GM21825 (cell line): ENCODE results near the gene SPRED2.
A peak's percentile ranks its signal among the peaks of the same experiment; 100 is the strongest.
"Not testable (repeated sequence)": the region's sequence is repeated elsewhere in the genome, so short reads cannot be mapped to it uniquely, and the experiment has no call there.

Experiments
- ATAC-seq: cut with Tn5 transposase; IDR thresholded peaks from one replicate; pipeline ENCODE4 v1.9.1; 2021; ENCODE audit warnings: mild to moderate bottlenecking, moderate library complexity; ENCODE audit not compliant: unreplicated experiment

Gene SPRED2

DNA sequence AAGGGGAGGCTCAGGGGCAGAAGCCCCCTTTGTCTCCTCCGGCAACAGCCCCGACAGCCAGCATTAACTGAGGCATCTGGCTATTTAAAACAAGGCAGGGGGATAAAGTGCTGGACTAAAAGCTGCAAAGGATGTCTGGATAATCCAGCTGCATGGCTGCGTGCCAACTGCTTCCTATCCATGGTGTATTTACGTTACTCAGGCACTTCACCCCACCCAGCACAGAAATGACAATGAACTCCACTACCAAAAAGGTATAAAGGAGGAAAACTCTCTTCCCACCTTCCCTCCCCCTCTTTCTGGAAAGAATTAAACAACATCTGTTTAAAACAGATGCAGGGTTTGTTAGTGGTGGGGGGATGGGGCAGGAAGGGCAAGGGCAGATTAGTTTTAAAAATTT lies 82.5 kb downstream of the SPRED2 start:
- ATAC-seq: no peak

DNA sequence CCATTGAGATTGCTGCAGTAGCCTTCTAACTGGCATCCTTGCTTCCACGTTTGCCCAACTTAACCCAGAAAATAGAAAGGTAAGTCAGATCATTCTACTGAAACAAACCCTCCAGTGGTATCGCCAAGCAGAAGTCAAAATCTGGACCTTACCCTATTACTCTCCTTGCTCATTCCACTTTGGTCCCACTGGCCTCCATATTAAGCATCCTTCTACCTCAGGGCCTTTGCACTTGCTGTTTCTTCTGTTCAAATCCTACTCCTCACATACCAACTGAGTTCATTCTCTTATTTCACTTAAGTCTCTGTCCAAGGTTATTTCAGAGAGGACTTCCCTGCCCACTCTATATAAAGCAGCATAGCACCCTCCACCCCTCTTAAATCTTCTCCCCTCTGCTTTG lies 84.5 kb downstream of the SPRED2 start:
- ATAC-seq: no peak

DNA sequence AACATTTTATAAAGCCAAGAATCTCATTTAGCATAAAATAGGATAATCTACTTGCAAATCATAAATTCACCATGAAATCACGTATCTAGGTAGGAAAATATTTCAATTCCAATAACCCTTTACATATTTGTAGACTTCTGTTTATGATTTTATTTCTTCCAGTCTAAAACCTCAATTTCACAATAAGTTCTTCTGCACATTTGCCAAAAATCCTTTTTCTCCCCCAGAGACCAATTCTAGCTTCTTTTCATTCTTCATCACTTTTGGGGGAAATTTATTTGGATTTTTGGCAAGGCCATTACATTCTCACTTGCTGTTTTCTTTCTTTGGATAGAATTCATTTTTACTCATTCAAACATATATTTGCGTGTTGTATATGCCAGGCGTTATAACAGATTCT lies 86.8 kb downstream of the SPRED2 start:
- no peak for ATAC-seq

DNA sequence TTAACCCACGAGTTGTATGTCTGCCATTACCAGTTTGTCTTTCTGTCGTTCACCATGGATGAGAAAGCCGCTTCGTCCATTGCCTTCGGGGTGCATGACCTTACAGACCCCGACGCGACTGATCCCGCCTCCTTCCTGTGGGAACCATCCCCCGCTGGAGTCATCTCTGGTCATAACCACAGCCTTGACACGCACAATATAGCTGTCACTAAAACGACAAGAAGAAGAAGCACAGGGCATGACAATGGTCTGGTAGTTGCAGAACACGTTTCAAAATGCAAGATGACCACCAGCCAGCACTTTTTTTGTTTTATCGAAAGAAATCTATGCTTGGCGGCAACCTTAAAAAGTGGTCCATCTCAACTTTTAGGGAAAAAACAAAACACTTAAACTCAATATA lies 87.7 kb downstream of the SPRED2 start:
- ATAC-seq: no peak

DNA sequence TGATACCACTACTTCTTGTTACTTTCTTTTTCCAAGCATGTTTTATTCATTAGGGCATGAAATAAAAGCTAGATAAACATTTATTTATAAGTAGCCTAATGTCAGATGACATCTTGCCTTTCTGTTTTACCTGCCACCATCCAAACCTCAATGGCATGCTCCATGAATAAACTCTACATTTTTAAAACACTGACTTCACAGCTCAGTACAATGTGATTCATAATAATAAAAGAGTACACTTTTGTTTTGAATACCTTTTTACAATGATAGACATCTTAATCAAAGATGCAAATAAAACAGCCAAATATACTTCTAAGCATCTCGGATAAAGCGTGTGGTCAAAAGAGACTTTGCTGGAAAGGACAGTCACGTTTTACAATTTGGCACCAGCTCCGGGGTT lies 88.2 kb downstream of the SPRED2 start:
- ATAC-seq: no peak

DNA sequence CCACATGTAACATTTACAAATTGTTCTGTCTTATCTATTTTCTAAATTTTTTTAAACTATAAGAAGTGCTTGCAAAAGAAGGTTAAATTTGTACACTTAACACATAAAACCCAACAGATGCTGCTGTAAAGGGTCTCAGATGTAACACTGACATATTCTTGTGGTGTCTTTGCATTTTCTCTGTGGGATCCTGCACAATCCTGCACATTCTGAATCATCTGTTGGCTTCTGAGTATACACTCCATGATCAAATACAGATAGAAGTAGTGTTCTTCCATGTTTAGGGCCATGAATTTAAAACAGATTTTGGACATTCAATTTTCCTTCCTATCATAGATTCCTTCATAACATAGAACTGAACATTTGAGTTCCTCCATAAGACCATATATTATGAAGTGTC lies 89.0 kb downstream of the SPRED2 start:
- no peak for ATAC-seq

DNA sequence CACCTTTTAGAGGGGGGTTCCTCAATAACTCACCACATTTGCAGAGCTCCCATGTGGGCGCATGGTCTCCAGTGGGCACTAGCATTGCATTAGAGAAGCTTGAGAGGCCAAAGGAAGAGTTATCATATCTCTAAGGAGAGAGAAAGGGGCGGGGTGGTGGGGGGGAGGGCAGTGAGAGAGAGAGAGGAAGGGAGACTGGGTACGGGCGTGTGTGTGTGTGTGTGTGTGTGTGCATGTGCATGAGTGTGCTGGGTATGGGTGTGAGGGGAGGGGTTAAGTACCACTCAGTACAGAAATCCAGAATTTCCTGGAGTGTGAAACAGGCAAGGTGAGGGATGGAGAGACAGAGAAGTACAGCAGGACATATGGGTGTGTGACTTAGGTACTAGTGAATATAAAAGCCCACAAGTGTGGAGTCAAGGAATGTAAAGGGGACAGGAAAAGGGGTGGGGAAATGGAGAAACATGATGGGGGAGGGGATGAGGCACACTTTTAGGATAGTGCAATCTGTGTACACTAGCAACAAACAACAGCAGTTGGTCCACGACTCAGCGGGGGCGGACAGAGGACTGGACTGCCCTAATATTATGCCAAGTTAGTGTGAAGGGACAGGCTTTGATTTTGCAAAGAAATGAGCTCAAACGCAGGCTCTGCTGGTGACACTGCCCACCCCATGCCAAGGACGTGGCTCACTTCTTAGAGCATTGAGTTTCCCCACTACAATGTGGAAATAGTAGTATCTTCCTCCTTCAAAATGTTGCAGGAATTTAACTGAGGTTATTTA lies 91.3 kb downstream of the SPRED2 start:
- ATAC-seq: no peak

DNA sequence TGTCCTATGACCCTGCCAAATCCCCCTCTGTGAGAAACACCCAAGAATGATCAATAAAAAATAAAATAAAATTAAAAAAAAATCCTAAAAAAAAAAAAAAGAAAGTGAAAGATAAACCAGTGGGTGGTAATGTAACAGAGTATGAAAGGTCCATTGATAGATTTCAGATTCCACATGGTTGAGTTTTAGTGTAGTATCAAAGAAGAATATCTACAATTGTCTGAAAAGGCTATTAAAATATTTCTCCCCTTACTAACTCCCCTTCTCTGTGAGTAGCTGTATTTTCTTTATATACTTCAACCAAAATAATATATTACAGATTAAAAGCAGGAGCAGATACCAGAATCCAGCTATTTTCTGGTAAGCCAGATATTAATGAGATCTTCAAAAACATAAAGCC lies 92.8 kb downstream of the SPRED2 start:
- no peak for ATAC-seq

DNA sequence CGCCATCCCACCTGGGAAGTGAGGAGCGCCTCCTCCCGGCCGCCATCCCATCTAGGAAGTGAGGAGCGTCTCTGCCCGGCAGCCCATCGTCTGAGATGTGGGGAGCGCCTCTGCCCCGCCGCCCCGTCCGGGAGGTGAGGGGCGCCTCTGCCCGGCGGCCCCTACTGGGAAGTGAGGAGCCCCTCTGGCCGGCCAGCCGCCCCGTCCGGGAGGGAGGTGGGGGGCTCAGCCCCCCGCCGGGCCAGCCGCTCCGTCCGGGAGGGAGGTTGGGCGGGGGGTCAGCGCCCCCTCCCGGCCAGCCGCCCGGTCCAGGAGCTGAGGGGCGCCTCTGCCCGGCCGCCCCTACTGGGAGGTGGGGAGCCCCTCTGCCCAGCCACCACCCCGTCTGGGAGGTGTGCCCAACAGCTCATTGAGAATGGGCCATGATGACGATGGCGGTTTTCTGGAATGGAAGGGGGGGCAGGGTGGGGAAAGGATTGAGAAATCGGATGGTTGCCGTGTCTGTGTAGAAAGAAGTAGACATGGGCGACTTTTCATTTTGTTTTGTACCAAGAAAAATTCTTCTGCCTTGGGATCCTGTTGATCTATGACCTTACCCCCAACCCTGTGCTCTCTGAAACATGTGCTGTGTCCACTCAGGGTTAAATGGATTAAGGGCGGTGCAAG lies 93.4 kb downstream of the SPRED2 start:
- not testable (repeated sequence) for ATAC-seq

DNA sequence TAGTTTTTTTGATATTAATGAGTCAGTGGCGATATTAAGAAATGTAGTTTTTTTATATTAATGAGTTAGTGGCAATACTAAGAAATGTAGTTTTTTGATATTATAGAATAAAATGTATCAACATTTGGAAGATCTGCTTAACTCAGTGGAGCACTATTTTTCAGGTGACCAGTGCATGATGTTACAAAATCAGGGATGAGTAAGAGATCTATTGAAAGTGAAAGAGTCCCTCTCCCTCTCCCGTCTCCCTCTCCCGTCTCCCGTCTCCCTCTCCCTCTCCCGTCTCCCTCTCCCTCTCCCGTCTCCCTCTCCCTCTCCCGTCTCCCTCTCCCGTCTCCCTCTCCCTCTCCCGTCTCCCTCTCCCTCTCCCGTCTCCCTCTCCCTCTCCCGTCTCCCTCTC lies 94.5 kb downstream of the SPRED2 start:
- ATAC-seq: not testable (repeated sequence)

DNA sequence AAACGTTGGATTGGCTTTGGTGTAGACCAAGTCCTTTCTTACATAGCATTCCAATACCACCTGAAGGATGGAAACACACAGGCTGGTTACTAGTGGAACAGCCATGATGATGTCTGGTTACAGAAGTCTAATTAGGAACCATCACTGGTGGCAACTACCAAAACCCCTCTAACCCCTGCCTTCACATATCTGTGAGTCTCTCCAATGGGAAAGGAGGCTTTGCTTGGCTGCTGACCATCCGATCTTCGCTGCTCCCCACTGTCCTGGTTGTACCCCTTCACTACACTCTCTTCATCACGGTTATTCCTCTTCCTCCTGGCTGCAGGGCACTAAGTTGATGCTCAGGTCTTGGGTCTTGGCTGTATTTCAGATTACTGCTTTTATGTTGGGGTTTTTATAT lies 97.7 kb downstream of the SPRED2 start:
- ATAC-seq: no peak

DNA sequence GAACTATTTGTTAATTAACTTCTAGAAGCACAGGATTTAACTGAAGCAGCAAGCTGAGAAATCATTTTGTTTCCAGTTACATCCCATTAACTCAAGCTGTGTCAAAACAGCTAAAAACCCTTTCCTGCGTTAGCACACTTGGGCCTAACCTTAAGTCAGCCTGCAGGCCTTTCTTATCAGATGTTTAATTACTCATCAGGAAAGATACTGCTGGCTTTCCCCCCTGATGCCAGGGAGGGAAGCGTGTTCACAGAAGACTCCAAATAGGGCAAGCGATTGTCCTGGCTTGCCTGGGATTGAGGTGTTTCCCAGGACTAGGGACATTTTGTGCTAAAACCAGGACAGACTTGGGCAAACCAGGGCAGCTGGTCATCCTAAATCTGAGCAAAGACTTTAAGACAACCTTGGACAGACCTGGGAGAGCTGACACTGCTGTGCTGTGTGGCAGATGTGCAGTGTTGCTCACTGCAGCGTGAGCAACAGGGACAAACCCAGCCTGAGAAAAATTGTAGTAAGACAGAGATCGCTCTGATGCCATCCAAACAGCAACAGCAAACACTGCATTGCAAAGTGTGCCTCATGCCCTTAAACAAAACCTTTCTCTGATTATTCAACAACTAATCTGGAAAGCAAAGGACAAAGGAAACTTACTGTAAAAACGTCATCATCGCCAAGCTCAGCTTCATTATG lies 100.9 kb downstream of the SPRED2 start:
- ATAC-seq: no peak

DNA sequence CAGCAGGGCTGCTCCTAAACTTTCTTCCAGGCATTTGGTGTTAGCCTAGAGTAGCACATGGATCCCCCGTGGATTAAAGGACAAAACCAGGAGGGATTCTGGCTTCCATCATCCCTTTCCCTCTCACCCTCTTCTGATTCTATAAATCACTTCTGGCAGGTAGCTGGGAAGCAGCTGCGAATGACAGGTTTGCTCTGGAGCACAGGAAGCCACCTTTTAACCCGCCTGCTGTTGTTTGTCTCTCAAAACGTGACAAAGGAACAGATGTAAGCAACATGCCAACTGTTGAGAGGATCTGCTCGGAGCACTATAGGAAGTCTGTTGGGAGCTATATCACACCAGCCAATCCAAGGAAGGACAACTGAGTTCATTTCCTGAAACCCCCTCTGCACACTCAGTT lies 102.9 kb downstream of the SPRED2 start:
- no peak for ATAC-seq

DNA sequence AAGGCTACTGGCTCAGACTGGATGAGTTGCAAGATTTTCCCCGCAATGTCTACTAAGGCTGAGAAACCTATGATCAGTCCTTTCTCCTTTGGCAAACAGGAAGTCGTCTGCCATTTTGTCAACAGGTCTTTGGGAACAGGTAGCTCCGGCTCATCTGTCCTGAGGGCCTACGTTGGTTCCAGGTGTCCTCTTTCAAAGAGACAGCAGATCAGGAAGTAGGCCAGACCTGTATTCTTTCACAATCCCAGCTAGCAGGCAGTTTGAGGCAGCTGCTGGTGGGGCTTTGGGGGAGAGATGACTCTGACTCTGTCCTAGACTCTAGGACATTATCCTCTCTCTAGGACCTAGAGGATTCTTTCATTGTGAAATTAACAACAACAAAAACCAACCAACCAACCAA lies 106.1 kb downstream of the SPRED2 start:
- no peak for ATAC-seq

DNA sequence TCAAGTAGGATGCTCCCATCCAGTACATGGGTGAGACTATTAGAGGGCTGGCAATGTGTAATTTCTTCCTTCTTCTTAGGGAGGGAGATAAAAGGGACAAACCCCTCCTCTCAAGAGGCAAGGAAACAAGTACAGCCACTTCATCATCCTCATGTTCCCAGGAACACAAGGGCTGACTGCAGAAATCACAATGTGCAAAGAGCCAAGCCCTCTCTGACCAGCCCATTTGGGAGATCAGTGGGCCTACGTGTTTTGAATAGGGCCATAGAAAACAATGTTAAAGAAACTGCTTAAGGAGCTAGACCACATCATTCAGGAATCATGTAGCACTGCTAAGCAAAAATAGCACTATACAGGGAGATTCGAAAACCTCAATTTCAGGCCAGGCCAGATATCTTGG lies 107.3 kb downstream of the SPRED2 start:
- ATAC-seq: no peak

DNA sequence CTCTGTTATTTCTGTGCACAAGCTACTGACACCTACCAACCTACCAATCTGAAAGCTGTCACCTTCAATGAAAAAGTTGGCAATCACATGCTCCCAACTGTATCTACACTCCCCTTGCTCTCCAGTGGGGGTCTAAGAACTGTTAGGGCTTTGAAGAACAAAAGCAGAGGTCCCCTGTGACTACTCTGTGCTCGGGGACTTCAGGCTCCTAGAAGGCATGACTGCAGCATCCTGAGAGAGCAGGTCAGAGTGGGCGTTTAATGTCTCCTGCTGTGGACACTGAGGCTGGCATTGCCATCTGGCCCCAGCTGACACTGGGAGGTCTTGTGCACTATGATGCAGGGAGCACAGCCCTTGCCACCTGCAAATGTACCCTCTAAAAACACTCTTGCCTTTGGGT lies 111.5 kb downstream of the SPRED2 start:
- no peak for ATAC-seq

DNA sequence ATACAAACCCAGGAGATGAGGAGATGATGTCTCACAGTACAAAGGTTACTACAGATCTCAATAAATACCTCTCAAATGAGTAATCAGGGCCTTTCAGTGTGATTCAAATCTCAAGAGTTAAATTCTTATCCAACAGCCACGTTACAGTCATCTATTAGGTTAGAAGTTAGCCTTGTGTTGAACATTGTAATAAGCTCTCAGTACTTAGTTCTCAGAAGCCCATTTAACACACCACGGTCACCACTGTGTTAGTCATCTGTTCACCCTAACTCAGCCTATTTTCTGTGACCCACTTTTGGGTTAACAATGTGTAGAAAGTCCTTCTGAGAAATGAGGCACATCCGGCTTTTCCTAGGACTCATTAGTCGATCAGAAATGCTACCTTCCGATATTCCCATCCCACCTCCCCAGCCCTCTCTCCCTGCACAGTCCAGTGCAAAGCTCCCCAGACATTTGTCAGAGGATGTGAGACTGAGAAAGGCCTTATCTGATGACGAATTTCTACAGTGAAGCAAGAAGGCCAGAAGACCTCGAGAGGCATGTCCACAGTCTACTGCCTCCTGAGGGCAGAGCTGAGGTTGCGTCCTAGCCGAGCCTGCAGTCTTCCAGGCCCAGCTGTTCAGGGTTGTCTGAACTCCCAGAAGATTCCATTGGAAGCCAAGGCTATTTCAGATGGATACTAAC lies 112.2 kb downstream of the SPRED2 start:
- ATAC-seq: peak; percentile 51

DNA sequence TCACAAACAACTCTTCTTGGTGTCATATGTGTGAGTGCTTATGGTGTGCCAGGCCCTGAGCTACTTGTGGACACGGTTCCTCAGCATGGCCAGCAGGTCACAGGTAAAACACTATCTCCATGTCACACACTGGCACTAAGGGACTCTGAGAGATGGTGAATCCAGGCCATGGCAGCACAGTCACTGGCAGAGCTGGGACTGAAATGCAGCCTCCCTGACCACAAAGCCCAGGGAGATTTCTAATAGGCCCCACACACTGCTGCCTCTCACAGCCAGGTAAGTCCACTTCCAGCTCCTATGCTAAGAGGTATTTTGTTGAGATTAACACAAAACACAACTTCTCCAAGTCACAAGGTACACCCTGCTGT lies 112.7 kb downstream of the SPRED2 start:
- ATAC-seq: no peak

DNA sequence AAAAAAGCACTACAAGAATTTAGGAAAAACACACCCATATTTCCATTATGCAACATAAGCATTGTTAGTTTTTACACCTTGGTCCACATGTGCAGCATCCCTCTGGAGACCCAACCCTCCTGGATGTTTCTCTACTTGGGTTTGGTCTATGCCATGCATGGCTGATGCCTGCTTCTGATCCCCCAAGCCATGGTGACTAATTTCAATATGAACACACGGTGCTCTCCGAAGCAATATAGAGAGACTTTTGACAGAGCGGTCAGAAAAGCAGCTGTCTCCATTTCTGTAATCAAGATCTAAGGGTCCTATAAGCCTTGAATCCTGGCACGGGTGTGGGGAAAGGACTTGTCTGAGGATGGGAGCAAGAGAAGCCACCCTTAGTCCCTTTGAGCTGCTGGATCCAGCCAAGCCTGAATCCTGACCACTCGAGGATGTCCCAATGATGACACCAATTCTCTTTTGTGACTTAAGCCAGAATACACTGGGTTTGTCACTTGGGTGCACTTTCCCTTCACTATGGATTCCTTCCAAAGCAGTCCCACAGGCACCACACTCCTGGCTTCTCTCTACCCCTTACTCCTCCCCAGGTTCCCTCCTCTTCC lies 113.2 kb downstream of the SPRED2 start:
- ATAC-seq: no peak

DNA sequence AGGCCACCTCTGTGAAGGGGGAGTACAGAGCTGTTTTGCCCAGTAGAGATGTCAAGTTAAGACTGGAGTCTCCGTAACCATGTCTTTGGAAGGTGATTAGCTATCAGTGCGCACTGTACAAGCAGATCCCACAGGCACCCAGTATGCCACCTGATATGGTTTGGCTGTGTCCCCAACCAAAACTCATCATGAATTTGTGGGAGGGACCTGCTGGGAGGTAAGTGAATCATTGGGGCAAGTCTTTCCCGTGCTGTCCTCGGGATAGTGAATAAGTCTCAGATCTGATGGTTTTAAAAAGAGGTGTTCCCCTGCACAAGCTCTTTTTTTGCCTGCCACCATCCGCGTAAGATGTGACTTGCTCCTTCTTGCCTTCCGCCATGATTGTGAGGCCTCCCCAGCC lies 114.6 kb downstream of the SPRED2 start:
- no peak for ATAC-seq

DNA sequence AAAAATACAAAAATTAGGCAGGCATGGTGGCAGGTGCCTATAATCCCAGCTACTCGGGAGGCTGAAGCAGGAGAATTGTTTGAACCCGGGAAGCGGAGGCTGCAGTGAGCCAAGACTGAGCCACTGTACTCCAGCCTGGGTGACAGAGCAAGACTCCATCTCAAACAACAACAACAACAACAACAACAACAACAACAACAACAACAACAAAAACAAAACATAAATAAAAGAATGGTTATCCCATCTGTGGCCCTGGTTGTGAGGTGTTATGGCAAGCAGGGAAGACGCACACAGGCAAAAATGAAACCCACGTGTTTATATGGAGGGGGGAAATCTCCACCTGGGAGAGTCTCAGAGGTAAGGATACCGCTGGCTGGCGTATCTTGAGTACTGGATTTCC lies 115.0 kb downstream of the SPRED2 start:
- not testable (repeated sequence) for ATAC-seq
